ENCODE measurements around the gene SPAG5. TPM values are rescaled to one million over a fixed set of nuclear protein-coding genes. Genes with fewer than 3 reads are reported as not detected.

Gene SPAG5
- total and polyA plus RNA-seq, 9 of the 15 experiments (the other 6 are each of a cell fraction or from before 2014, with no cell fraction given), result 94.4 to 286 (median 151) TPM

DNA sequence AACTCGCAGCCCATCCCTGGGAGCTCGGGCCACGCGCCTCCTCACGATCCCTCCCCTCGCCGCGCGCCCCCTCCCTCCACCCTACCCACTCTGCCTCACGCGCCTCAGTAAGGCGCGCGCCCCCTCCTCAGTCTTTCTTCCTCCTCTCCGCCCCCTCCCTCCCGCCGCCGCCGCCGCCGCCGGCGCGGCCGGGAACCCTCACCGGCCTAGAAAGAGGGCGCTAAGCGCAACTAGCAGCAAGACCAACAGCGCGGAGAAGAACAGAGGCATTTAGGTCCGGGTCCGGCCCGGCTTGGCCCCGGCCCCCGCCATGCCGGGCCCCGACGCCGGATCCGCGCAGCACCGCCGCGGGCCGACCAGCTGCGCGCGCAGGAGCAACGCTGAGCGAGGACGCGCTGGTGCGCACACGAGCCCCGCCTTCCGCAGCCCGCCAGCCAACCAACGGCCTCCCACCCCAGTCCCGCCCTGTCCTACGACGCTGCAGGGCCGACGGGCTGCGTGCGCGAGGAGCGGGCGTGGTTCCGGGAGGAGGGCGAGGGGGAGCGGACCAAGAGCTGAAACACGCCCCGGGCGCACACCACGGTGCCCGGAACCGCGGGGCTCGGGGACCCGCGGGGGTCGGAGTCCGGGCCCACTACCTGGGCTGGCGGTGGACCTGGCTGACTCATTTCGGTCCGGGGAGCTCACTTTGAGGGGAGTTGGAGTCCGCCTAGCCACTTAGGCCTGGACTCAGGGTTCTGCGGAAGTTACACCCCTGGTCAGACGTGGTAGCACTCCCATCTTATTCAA, 46.2 kb upstream of the SPAG5 start, which contains the start of gene BLTP2 (continued):
- TF ChIP-seq MAFG (tag; conservative IDR thresholded peaks at IDR 0.05) (no peak), ZNF407 (IDR thresholded peaks at IDR 0.05; ENCODE audit: low read depth) (no peak), JUND (IDR thresholded peaks at IDR 0.05; ENCODE audit: borderline replicate concordance, low read depth, low read length) (peak; percentile 64), JUND (tag; IDR thresholded peaks at IDR 0.05; ENCODE audit: borderline replicate concordance, low read depth, low read length) (peak; percentile 9; the same call in 1 of the 3 replicates), HEY1 (CRISPR knock-in tag; IDR thresholded peaks at IDR 0.05; ENCODE audit: borderline replicate concordance) (no peak), ZFP91 (CRISPR knock-in tag; IDR thresholded peaks at IDR 0.05) (no peak), BCLAF1 (IDR thresholded peaks at IDR 0.05; ENCODE audit: borderline replicate concordance in 1 of 2, control insufficient read depth in 1 of 2, low read depth in 2 of 2, low read length in 1 of 2) (no peak), CEBPZ (IDR thresholded peaks at IDR 0.05; ENCODE audit: borderline replicate concordance, low read depth, low read length) (no peak)

Data from K562 (cell line).